Neural progenitor cell (in vitro differentiated cells): Measurements from ENCODE around the gene RALGDS. TPM values are rescaled to one million over a fixed set of nuclear protein-coding genes. Genes with fewer than 3 reads are reported as not detected.

Source experiments
- DNase-seq: peaks from one replicate; pipeline ENCODE4 v3.0.0-alpha.2; 2016; ENCODE audit warnings: low spot score
- H2AFZ ChIP-seq: fragments of 200-600 bp; sonication (generic); replicated peaks from 2 replicates; pipeline ENCODE4 v1.6.1; 2016; ENCODE audit warnings: antibody characterized with exemption
- H3F3A ChIP-seq: fragments of 200-600 bp; sonication (generic); 2 replicates; pipeline ENCODE4 v1.6.1; 2016; ENCODE audit warnings: antibody characterized with exemption, low read depth
- H3K27ac ChIP-seq: fragments of 200-600 bp; sonication (generic); 2 replicates; pipeline ENCODE4 v1.5.1; 2016; ENCODE audit warnings: mild to moderate bottlenecking
- H3K27me3 ChIP-seq: fragments of 200-600 bp; sonication (generic); 2 replicates; pipeline ENCODE4 v1.6.1; 2016; ENCODE audit warnings: mild to moderate bottlenecking, moderate library complexity
- H3K36me3 ChIP-seq: fragments of 200-600 bp; sonication (generic); 2 replicates; pipeline ENCODE4 v1.5.1; 2016
- H3K4me1 ChIP-seq: fragments of 200-600 bp; sonication (generic); 2 replicates; pipeline ENCODE4 v1.6.1; 2016; ENCODE audit warnings: mixed run types
- H3K4me2 ChIP-seq: fragments of 200-600 bp; sonication (generic); 2 replicates; pipeline ENCODE4 v1.6.1; 2016
- H3K4me3 ChIP-seq: fragments of 200-600 bp; sonication (generic); 2 replicates; pipeline ENCODE4 v1.5.1; 2016
- H3K79me2 ChIP-seq: fragments of 200-600 bp; sonication (generic); 2 replicates; pipeline ENCODE4 v1.6.1; 2016; ENCODE audit warnings: low read depth
- H3K9ac ChIP-seq: fragments of 200-600 bp; sonication (generic); 2 replicates; pipeline ENCODE4 v1.6.1; 2016
- H3K9me3 ChIP-seq: fragments of 200-600 bp; sonication (generic); 2 replicates; pipeline ENCODE4 v1.5.1; 2016; ENCODE audit warnings: low read depth
- H4K20me1 ChIP-seq: fragments of 200-600 bp; sonication (generic); 2 replicates; pipeline ENCODE4 v1.6.1; 2016; ENCODE audit warnings: low read depth
- H3K27ac Mint-ChIP-seq: 3 replicates; pipeline ENCODE4 v1.8.0; 2021; ENCODE audit warnings: mixed read lengths
- H3K27me3 Mint-ChIP-seq: 2 replicates; pipeline ENCODE4 v1.8.0; 2022; ENCODE audit warnings: low read depth, mild to moderate bottlenecking, inconsistent platforms, moderate library complexity, mixed read lengths; ENCODE audit not compliant: insufficient read depth
- H3K36me3 Mint-ChIP-seq: 3 replicates; pipeline ENCODE4 v1.8.0; 2021; ENCODE audit warnings: mixed read lengths
- H3K4me1 Mint-ChIP-seq: 3 replicates; pipeline ENCODE4 v1.8.0; 2021; ENCODE audit warnings: mixed read lengths
- H3K4me3 Mint-ChIP-seq: 3 replicates; pipeline ENCODE4 v1.8.0; 2021; ENCODE audit warnings: mild to moderate bottlenecking, moderate library complexity, mixed read lengths
- H3K9me3 Mint-ChIP-seq: 3 replicates; pipeline ENCODE4 v1.8.0; 2020; ENCODE audit warnings: mixed read lengths
- CTCF ChIP-seq: fragments of 200-600 bp; sonication (generic); IDR thresholded peaks from 2 replicates; pipeline ENCODE4 v1.5.1; 2017; ENCODE audit warnings: antibody characterized with exemption, mild to moderate bottlenecking
- EZH2 ChIP-seq: fragments of 200-600 bp; sonication (generic); IDR thresholded peaks from 2 replicates; pipeline ENCODE4 v1.6.1; 2017; ENCODE audit warnings: antibody characterized with exemption, mild to moderate bottlenecking, moderate library complexity
- EZH2phosphoT487 ChIP-seq: fragments of 200-600 bp; sonication (generic); IDR thresholded peaks from 2 replicates; pipeline ENCODE4 v1.6.1; 2017; ENCODE audit warnings: antibody characterized with exemption
- total RNA-seq: library from RNA; depleted of rRNA; stranded (reverse); fragments of >200 nt; gene quantifications from 2 replicates; pipeline ENCODE4 v1.2.3, GENCODE V29; 2015; ENCODE audit warnings: low replicate concordance

RALGDS gene
- total RNA-seq, 1 donor from 2014 or later: 24.1 TPM

DNA sequence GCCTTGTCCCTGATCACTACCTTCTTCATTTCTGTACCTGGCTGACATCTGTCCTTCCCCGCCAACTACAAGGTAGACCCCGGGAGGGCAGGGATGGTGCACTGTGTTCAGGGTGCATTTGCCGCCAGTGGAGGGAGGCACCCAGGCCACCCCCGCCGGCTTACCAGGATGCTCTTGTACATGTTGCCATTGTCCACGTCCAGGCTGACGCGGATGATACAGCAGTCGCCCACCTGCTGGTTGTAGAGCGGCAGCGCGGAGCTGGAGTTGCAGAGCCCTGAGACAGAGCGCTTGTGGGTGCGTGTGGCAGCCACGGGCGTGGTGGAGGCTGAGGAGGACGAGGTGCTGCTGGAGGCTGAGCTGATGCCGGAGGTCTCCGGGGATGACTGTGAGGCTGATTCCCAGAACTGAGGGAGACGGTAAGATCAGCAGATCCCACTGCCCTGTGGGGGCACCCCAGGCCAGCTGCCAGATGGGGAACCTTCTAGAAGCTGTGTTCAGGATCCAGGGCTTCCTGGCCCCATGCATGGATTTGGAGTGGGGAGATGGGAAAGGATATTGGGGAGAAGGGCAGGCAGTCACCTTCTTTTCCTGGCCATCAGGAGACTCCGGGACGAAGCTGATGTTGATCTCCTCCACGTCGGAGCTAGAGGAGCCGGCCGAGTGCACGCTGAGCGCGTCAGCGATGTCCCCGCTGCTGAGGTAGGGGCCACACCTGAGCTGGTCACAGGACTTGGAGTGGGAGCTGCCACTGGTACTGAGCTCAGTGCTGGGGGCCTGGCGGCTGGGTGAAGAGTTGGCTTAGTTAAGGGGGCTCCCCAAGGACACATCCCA, 19.5 kb downstream of the RALGDS start:
- TF ChIP-seq EZH2phosphoT487: no peak
- TF ChIP-seq CTCF: no peak
- TF ChIP-seq EZH2: no peak
- peaks cover 14% of the 10 kb centered on the region for H3K9me3 Mint-ChIP-seq
- no peaks in the 10 kb centered on the region for H3K4me1 ChIP-seq
- H3K79me2 ChIP-seq: no peaks in the 10 kb centered on the region
- H3K4me3 ChIP-seq: no peak overlapping the region
- peaks cover 3% of the 10 kb centered on the region for H4K20me1 ChIP-seq
- H3K27me3 ChIP-seq: no peaks in the 10 kb centered on the region
- H3K27ac Mint-ChIP-seq: no peak overlapping the region
- H3K36me3 ChIP-seq: peaks cover 4% of the 10 kb centered on the region
- H3K27me3 Mint-ChIP-seq: no peaks in the 10 kb centered on the region
- H3K4me2 ChIP-seq: no peak overlapping the region
- no peak overlapping the region for H3K9ac ChIP-seq
- H3K27ac ChIP-seq: no peak overlapping the region
- H3K36me3 Mint-ChIP-seq: peaks cover 29% of the 10 kb centered on the region
- DNase-seq: no peak
- H3K4me3 Mint-ChIP-seq: no peak overlapping the region
- no peak overlapping the region for H2AFZ ChIP-seq
- peaks cover 3% of the 10 kb centered on the region for H3F3A ChIP-seq
- peaks cover under 1% of the 10 kb centered on the region for H3K9me3 ChIP-seq
- H3K4me1 Mint-ChIP-seq: no peaks in the 10 kb centered on the region

- Histone ChIP-seq H4K20me1 (peaks cover 3% of the 10 kb centered on the region), H3K4me2 (no peak overlapping the region), H3K79me2 (no peaks in the 10 kb centered on the region), H3K4me3 (no peak overlapping the region), H2AFZ (no peak overlapping the region), H3K4me1 (no peaks in the 10 kb centered on the region), H3K9ac (no peak overlapping the region), H3K36me3 (peaks cover 12% of the 10 kb centered on the region), H3K9me3 (peaks cover 4% of the 10 kb centered on the region), H3F3A (peaks cover 3% of the 10 kb centered on the region), H3K27me3 (no peaks in the 10 kb centered on the region), H3K27ac (no peak overlapping the region)
- Mint-ChIP-seq H3K27ac (no peak overlapping the region), H3K36me3 (peaks cover 35% of the 10 kb centered on the region), H3K9me3 (peaks cover 22% of the 10 kb centered on the region), H3K27me3 (no peaks in the 10 kb centered on the region), H3K4me1 (no peaks in the 10 kb centered on the region), H3K4me3 (no peak overlapping the region)
- DNase-seq: no peak
- TF ChIP-seq CTCF (no peak), EZH2 (no peak), EZH2phosphoT487 (no peak)
Measured at GRCh38 chr9:133100506-133101355, 20.3 kb downstream of the RALGDS start.

DNA sequence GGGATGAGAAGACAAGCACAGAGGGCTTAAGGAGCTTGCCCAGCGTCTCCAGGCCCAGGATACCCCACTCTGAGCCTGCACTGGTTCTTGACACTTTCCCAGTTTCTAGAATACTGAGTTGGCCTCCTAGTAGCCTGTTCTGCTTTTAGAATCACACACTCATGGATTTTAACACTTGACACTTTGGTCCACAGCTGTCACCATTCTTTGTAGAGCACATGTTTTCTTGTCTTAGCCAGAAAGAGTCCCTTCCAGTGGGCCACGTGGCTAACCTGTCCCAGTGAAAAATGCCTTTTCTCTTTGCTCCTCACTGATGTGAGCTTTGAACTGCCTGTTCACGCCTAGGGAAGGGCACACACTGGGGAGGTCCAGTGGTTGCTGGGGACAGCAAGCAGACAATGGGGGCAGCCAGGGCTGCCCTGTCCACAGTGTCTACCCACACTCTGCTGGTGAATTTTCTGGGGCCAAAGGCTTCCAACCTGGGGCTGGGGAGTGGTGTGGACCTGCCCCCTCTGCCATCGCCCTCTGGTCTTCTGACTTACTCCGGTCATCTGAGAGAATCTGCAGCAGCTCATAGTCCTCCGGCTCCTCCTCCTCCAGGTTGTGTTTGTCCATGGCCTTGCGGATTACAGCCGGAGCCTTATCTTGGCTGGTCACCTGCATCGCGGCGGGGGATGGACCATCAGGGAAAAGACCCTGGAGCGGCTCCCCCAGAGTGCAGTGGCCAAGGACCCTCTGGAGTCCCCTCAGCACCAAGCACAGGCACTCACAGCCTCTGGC, 21.1 kb downstream of the RALGDS start:
- no peaks in the 10 kb centered on the region for H3K4me1 ChIP-seq
- no peak overlapping the region for H3K4me3 ChIP-seq
- Mint-ChIP-seq H3K27ac (no peak overlapping the region), H3K27me3 (peaks cover 2% of the 10 kb centered on the region), H3K4me1 (no peaks in the 10 kb centered on the region), H3K36me3 (peaks cover 41% of the 10 kb centered on the region), H3K4me3 (no peak overlapping the region), H3K9me3 (peaks cover 28% of the 10 kb centered on the region)
- no peak overlapping the region for H3K4me2 ChIP-seq
- peaks cover 3% of the 10 kb centered on the region for H3F3A ChIP-seq
- H3K27me3 ChIP-seq: no peaks in the 10 kb centered on the region
- H3K9me3 ChIP-seq: peaks cover 4% of the 10 kb centered on the region
- DNase-seq: no peak
- no peaks in the 10 kb centered on the region for H3K79me2 ChIP-seq
- no peak overlapping the region for H3K27ac ChIP-seq
- H2AFZ ChIP-seq: no peak overlapping the region
- peaks cover 3% of the 10 kb centered on the region for H4K20me1 ChIP-seq
- no peak overlapping the region for H3K9ac ChIP-seq
- no peak for TF ChIP-seq CTCF
- no peak for TF ChIP-seq EZH2
- TF ChIP-seq EZH2phosphoT487: no peak
- H3K36me3 ChIP-seq: peaks cover 12% of the 10 kb centered on the region
